GM10248 (cell line): Measurements from ENCODE around the gene PITPNC1.
A peak's percentile ranks its signal among the peaks of the same experiment; 100 is the strongest.

Source experiments
- CTCF ChIA-PET: fragments of 300-600 bp; sonication (Branson Sonifier 250); formaldehyde crosslinking; extraction: SDS; loops from one replicate; lab custom pipeline; 2021; ENCODE audit warnings: antibody characterized with exemption; lab: Yijun Ruan, JAX
- POLR2A ChIA-PET: fragments of 350-650 bp; sonication (Branson Sonifier 250); formaldehyde crosslinking; extraction: SDS; loops from one replicate; lab custom pipeline; 2020; ENCODE audit warnings: antibody characterized with exemption; lab: Yijun Ruan, JAX
- DNase-seq: peaks from one replicate; pipeline ENCODE4 v3.0.0; 2012; ENCODE audit errors: extremely low spot score
- TF ChIP-seq, protein P1 (sequence below): IDR thresholded peaks from 2 replicates; pipeline ENCODE4 v1.5.1; 2012; ENCODE audit warnings: mild to moderate bottlenecking, low read depth; ENCODE audit errors: extremely low read depth, missing control alignments, control extremely low read depth

PITPNC1 gene

DNA sequence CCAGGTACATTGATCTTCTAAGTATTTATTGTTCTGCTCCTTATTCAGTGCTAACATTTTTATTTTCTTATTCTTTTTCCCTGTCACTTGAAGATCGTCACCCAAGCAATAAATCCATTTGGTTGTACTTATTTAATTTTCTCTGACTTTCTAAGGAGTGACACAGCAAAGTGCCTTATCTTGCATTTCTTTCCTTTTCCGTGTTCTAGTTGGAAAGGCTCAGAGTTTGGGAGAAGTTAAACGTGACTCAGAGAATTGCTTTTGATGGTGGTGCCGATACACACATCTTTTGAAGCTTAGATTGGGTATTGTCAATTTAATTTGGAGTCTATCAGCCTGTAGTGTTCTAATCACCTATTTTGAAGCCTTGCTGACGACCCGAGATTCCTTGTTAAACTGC is 72.0 kb downstream of the PITPNC1 start:
- TF ChIP-seq, protein P1, sequence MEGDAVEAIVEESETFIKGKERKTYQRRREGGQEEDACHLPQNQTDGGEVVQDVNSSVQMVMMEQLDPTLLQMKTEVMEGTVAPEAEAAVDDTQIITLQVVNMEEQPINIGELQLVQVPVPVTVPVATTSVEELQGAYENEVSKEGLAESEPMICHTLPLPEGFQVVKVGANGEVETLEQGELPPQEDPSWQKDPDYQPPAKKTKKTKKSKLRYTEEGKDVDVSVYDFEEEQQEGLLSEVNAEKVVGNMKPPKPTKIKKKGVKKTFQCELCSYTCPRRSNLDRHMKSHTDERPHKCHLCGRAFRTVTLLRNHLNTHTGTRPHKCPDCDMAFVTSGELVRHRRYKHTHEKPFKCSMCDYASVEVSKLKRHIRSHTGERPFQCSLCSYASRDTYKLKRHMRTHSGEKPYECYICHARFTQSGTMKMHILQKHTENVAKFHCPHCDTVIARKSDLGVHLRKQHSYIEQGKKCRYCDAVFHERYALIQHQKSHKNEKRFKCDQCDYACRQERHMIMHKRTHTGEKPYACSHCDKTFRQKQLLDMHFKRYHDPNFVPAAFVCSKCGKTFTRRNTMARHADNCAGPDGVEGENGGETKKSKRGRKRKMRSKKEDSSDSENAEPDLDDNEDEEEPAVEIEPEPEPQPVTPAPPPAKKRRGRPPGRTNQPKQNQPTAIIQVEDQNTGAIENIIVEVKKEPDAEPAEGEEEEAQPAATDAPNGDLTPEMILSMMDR: no peak
- ChIA-PET CTCF (interaction anchor here (1.0 to 1.4 kb wide), 4 partner anchors 10 to 17 kb away, joined by 3 read pairs; no protein-coding TSS in a partner anchor), POLR2A (no interaction called here)
- no peak for DNase-seq

DNA sequence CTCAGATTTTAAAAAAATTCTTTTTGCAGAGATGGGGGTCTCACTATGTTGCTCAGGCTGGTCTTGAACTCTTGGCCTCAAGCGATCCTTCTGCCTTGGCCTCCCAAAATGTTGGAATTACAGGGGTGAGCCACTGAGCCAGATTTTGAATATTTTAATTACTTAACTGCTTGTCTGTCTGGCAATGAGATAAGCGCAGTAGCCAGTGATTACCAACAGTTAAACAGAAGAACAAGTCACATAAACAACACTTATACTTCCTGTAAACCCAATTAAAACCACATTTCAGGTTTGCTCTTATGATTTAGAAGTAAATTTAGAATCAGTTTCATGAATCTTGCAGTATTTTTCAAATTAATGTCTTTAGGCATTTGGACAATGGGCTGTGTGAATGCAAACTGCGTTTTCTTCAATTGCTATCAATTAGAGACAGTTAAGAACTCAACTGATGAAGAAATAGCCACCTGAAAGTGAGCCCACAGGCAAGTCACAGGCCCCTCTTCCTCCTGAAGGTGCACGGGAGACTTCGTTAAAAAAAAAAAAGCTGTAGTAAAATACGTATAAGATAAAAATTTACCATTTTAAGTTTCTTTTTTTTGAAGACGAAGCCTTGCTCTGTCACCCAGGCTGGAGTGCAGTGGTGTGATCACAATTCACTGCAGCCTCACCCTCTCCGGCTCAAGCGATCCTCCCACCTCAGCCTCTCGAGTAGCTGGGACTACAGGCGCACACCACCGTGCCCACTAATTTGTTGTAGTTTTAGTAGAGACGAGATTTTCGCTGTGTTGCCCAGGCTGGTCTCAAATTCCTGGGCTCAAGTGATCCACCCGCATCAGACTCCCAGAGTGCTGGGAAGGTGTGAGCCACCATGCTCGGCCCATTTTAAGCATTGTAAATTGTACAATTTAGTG is 73.0 kb downstream of the PITPNC1 start:
- no peak for DNase-seq
- CTCF ChIA-PET: interaction anchor here (1.0 to 1.4 kb wide), 5 partner anchors 8 to 16 kb away, joined by 3 read pairs; no protein-coding TSS in a partner anchor
- TF ChIP-seq, protein P1: no peak
- POLR2A ChIA-PET: no interaction called here

DNA sequence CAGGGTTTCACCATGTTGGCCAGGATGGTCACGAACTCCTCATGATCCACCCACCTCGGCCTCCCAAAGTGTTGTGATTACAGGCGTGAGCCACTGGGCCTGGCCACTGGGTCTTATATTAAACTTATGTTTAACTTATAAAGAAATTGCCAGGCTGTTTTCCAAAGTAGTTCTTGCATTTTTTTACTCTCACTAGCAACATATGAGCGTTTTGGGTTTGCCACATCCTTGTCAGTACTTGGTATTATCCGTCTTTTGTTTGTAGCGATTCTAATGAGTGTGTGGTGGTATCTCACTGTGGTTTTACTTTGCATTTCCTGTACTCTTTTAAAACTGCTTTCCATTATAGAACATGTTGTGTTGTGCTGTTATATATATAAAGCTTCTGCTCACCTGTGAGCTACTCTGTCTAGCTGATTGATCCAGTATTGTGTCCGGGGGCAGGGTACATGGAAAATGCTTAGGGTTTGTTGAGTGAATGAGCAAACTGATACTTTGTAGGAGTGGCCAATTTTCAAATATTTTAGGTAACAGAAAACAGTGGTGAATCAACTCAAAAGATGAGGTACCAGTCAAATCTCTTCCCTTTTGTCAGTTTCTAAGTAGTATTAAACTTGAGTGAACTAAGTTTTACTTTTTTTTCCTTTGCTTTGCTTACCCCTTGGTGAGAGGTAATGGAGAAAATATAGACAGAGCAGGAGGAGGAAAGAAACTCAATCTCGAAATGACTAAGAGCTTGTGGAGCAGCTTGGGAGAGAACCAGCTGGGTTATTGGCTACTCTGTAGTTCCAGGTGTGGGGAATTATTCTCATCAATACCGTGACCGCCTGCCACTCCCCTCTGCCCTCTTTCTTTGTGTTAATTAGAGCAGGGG is 75.8 kb downstream of the PITPNC1 start:
- ChIA-PET POLR2A (no interaction called here), CTCF (interaction anchor here (0.9 to 6.0 kb wide), 6 partner anchors 9 to 175 kb away, joined by 3 to 32 read pairs (median 3); no protein-coding TSS in a partner anchor)
- TF ChIP-seq, protein P1: no peak
- peak; percentile 34 for DNase-seq

DNA sequence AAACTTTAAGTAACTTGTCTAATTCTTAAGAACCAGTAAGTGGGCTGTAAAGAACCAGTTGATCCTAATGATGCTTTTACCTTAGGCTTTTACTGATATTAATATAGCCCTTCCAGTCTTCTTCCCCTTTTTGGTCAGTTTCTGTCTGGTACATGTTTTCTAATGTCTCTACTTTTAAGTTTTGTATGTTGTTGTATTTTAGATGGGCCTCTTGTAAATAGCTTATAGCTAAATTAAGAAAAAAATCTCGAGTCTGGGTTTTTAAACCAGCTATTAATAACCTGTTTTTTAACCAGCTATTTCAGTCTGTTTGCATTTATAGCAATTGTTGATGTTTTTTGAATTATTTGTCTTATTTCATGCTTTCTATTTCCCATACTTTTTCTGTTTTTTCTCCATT is 79.0 kb downstream of the PITPNC1 start:
- peak; percentile 34 for DNase-seq
- TF ChIP-seq, protein P1: no peak
- POLR2A ChIA-PET: no interaction called here
- CTCF ChIA-PET: interaction anchor here (0.9 to 6.0 kb wide), 4 partner anchors 9 to 69 kb away, joined by 3 to 32 read pairs (median 4); no protein-coding TSS in a partner anchor

DNA sequence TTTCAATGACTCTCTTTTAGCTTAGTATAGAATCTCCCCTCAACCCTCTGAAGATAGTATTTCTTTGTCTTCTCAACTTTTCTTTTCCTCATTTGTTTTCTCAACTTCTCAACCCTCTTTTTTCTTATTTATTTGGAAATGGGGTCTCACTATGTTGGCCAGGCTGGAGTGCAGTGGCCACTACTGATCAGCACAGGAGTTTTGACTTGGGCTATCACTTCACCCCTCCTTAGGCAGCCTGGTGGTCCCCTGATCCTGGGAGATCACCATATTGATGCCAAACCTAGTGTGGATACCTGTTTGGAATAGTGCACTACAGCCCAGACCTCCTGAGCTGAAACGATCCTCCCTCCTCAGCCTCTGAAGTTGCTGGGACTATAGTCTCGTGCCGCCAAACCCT is 79.8 kb downstream of the PITPNC1 start:
- ChIA-PET CTCF (interaction anchor here (0.6 to 6.0 kb wide), 4 partner anchors 9 to 78 kb away, joined by 3 to 32 read pairs (median 3); no protein-coding TSS in a partner anchor), POLR2A (no interaction called here)
- TF ChIP-seq, protein P1: no peak
- no peak for DNase-seq

DNA sequence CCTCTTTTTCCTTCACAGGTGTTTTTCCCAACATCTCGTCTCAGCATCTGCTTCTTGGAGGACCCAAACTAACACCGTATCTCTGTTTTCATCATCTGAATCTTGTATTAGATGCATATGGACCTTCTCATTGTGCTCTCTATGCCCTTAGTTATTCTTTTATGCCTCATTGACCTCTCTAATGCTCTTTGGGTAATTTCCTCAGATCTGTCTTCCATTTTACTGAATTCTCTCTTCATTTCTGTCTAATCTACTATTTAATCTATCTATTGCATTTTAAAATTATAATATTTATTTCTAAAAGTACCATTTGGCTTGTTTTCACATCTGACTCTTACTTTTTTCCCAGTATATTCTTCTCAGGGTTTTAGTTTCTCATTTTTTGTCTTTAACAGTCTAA is 81.1 kb downstream of the PITPNC1 start:
- ChIA-PET CTCF (no interaction called here), POLR2A (no interaction called here)
- DNase-seq: no peak
- TF ChIP-seq, protein P1: no peak
